ENCODE data around the gene GALNT10. TPM values are rescaled to one million over a fixed set of nuclear protein-coding genes. Genes with fewer than 3 reads are reported as not detected.
"Not testable (repeated sequence)": the region's sequence is repeated elsewhere in the genome, so short reads cannot be mapped to it uniquely, and the experiment has no call there.

Gene GALNT10
- total RNA-seq, 1 donor = 17.7 TPM

DNA sequence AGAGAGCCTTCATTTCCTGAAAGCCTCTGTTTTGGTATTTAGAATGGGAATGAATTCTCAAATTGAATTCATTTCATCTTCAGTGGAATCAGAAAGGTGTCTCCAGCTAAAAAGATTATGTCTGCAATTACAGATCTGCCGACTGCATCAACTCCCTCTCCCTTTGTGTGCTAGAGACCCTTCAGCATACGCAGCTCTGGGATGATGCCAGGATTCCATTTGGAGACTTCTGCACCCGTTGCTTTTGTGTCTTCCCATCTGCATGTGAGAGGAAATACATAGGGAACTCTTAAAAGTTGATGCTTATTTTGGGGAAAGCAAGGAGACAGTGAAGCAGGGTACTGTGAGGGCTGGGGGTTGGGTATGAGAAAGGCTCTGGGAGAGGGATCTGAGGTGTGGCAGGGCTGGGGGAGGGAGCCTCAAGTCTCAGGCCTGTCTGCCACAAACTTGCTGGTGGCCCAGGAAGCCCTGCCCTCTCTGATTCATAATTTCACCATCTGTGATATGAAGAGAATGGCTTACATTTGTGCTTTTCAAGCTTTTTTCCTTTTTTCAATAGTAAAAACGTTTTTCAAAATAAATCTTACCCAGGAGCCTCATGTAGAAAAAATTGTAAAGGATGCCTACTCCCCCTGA is 165.6 kb downstream of the GALNT10 start:
- Histone ChIP-seq H3K9me3 (ENCODE audit: low read depth, low read length) (no peaks in the 10 kb centered on the region), H3K4me3 (ENCODE audit: low read length) (no peak overlapping the region), H3K27me3 (ENCODE audit: insufficient read depth, low read length) (no peaks in the 10 kb centered on the region), H3K4me1 (ENCODE audit: insufficient read depth, low read length) (no peaks in the 10 kb centered on the region)

DNA sequence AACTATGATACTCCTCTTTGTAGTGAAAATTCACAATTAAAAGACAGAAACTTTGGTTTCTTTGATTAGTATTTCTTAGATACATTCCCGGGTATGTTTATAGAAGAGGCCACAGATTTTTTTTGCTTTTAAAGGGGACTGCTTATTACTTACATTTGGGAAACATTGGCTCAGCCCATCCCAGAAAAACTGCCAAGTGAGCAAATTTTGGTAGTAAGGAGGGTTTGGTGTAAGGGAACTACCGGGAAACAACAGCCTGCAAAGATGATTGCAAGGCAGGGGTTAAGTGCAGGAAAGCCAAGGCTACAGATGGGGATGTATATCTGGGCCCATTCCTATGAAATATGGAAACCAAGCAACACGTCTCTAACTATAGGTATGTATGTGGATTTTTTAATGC is 166.4 kb downstream of the GALNT10 start:
- H3K4me3 ChIP-seq (ENCODE audit: low read length) = no peak overlapping the region
- H3K4me1 ChIP-seq (ENCODE audit: insufficient read depth, low read length) = no peaks in the 10 kb centered on the region
- no peaks in the 10 kb centered on the region for H3K9me3 ChIP-seq (ENCODE audit: low read depth, low read length)
- H3K27me3 ChIP-seq (ENCODE audit: insufficient read depth, low read length) = no peaks in the 10 kb centered on the region

DNA sequence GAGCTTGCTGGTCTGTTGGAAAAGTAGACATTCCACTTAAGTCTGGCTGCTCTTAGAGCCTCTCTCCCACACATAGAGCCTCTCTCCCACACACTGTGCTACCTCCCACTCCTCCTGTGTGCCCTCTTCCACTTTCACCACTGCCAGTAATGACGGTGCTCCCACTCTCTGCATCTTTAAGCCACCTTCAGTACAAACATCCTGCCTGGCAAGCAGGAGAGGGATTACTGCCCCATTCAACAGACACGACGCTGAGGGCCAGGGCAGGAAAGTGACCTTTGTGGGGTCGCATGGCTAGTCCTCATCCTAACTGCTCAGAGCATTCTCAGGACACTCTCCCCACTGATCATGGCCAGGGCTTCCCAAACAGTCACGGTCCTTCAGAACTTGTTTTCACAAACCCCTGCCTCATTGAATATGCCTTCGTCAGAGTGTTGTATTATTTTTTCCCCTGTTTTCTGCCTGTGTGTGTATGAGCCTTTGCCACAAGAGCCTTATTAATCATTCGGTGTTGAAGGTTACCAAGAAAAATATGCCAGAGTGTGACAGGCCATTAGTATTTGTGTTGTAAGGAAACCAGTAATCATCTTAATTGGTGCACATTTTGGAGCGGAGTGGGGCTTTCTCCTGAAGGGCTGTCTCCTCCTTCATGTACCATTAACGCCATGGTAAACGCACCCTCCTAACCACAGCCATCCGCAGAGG is 168.1 kb downstream of the GALNT10 start:
- Histone ChIP-seq H3K27me3 (ENCODE audit: insufficient read depth, low read length) (no peaks in the 10 kb centered on the region), H3K4me3 (ENCODE audit: low read length) (no peak overlapping the region), H3K9me3 (ENCODE audit: low read depth, low read length) (no peaks in the 10 kb centered on the region), H3K4me1 (ENCODE audit: insufficient read depth, low read length) (no peaks in the 10 kb centered on the region)

DNA sequence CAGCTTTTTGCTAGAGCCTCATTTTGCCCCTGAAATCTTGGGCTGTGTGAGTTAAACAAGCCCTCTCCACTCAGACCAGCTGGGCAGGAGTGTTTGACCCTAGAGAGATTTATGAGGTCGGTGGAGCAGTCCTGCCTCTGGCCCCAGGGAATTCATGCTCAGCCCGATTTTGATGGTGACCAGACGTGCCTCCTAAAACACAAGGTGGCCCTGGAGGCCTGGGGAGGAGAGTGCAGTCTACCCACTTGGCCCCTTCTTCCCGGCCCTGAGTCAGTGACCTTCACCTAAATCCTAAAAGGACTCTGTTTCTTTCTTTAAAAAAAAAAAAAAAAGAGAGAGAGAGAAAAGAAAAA is 168.7 kb downstream of the GALNT10 start:
- H3K9me3 ChIP-seq (ENCODE audit: low read depth, low read length) = no peaks in the 10 kb centered on the region
- H3K4me3 ChIP-seq (ENCODE audit: low read length) = no peak overlapping the region
- no peaks in the 10 kb centered on the region for H3K4me1 ChIP-seq (ENCODE audit: insufficient read depth, low read length)
- no peaks in the 10 kb centered on the region for H3K27me3 ChIP-seq (ENCODE audit: insufficient read depth, low read length)

DNA sequence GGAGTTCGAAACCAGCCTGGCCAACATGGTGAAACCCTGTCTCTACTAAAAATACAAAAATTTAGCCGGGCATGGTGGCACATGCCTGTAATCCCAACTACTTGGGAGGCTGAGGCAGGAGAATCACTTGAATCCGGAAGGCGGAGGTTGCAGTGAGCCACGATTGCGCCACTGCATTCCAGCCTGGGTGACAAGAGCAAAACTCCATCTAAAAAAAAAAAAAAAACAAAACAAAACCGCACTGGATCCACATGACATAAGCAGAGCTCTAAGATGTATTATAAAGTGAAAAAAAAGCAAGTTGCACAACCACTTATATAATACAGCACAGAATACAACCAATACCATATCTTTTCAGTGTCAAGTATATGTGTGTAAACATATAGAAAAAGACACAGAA is 169.7 kb downstream of the GALNT10 start:
- H3K27me3 ChIP-seq (ENCODE audit: insufficient read depth, low read length); H3K4me1 ChIP-seq (ENCODE audit: insufficient read depth, low read length); H3K9me3 ChIP-seq (ENCODE audit: low read depth, low read length); H3K4me3 ChIP-seq (ENCODE audit: low read length): not testable (repeated sequence)

DNA sequence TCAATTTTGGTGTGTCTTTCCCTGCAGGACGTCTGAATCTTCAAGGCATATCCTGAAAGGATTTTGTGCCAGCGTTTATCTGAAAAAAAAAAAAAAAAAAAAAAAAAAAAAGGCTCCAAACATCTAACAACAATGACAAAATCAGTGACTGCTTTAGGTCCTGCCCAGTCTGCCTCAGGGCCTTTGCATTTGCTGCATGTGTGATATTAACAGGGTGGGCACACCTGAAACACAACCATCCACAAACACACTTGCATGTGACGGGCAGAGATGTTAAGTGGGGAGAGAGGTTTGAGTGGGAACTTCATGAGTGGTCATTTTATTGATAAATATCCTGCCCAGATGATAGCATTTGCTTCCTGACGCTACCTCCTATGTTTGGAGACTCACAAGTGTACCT is 172.9 kb downstream of the GALNT10 start:
- no peaks in the 10 kb centered on the region for H3K27me3 ChIP-seq (ENCODE audit: insufficient read depth, low read length)
- H3K9me3 ChIP-seq (ENCODE audit: low read depth, low read length) = no peaks in the 10 kb centered on the region
- no peak overlapping the region for H3K4me3 ChIP-seq (ENCODE audit: low read length)
- H3K4me1 ChIP-seq (ENCODE audit: insufficient read depth, low read length) = no peaks in the 10 kb centered on the region

DNA sequence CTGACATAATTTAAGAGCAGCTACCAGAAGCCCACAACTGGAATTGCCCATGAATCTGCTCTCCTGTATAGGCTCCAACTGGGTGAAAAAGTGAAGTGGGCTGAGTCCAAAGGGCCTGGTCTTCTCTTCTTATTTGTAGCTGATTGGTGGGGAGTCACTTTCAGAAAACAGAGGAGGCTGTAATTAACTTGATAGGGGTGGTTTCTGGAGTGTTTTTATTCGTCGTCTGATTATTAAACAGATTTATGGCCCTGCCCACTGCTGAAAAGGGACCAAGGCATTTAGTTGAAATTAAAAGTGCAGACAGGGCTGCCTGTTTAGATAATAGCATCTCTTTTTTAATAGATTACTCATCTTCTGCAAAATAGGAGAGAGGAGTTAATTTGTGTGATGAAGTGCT is 174.2 kb downstream of the GALNT10 start:
- Histone ChIP-seq H3K4me3 (ENCODE audit: low read length) (no peak overlapping the region), H3K4me1 (ENCODE audit: insufficient read depth, low read length) (no peaks in the 10 kb centered on the region), H3K9me3 (ENCODE audit: low read depth, low read length) (no peaks in the 10 kb centered on the region), H3K27me3 (ENCODE audit: insufficient read depth, low read length) (no peaks in the 10 kb centered on the region)

DNA sequence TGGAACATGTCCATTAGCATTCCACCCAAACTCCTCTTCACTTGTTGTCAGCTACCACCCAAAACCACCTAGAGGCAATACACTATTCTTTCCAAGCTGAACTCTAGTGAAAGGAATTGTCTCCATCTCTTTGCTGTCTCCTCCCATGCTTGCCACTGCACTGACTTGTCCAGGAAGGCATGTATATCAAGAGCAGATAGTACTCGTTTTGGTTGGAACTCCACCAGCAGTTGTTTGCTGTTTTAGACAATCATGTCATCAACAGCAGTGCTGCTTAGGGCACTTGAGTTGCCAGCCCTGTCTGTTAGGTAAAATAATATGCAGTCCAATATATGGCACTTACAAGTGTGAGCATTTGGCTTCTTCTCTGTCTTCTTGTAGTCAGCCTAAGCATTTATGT is 175.3 kb downstream of the GALNT10 start:
- Histone ChIP-seq H3K4me3 (ENCODE audit: low read length) (no peak overlapping the region), H3K4me1 (ENCODE audit: insufficient read depth, low read length) (no peaks in the 10 kb centered on the region), H3K27me3 (ENCODE audit: insufficient read depth, low read length) (no peaks in the 10 kb centered on the region), H3K9me3 (ENCODE audit: low read depth, low read length) (no peaks in the 10 kb centered on the region)

DNA sequence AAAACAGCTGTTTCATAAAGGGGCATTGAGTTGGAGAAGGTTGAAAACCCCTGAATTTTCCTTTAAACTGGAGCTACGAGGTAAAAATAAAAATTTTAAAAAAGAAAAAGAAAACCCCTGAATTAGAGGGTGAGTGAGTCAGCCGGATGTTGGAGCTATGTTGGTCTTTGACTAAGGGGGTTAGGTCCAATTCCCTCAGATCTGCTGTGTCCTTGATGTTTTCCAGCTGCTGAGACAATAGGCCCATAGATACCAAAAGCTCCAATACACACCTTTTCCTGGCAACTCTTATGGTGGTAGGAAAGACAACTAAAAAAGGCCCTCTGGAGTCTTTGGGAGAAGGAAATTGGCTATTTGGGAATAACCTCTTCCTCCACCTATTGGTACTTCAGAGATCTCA is 175.8 kb downstream of the GALNT10 start:
- Histone ChIP-seq H3K4me3 (ENCODE audit: low read length) (no peak overlapping the region), H3K27me3 (ENCODE audit: insufficient read depth, low read length) (no peaks in the 10 kb centered on the region), H3K4me1 (ENCODE audit: insufficient read depth, low read length) (no peaks in the 10 kb centered on the region), H3K9me3 (ENCODE audit: low read depth, low read length) (no peaks in the 10 kb centered on the region)

DNA sequence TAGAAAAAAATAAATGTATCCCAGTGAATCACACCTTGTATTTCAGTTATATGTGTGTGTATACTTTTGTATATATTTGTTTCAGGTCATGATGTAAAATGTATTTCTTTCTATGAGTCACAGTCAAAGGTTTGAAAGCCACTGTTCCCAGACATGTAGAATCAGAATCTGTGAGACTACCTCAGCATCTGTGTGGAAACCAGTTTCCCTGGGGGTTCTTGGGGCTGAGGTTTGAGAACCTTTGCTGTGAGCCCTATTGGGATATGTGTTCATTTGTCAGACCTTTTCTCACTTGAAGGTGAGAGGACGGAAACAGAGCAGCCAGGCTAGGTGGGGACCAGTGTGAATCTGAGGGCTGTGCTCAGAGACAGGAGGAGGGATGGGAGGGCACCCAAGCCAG is 176.6 kb downstream of the GALNT10 start:
- H3K27me3 ChIP-seq (ENCODE audit: insufficient read depth, low read length) = no peaks in the 10 kb centered on the region
- no peaks in the 10 kb centered on the region for H3K4me1 ChIP-seq (ENCODE audit: insufficient read depth, low read length)
- no peaks in the 10 kb centered on the region for H3K9me3 ChIP-seq (ENCODE audit: low read depth, low read length)
- no peak overlapping the region for H3K4me3 ChIP-seq (ENCODE audit: low read length)

DNA sequence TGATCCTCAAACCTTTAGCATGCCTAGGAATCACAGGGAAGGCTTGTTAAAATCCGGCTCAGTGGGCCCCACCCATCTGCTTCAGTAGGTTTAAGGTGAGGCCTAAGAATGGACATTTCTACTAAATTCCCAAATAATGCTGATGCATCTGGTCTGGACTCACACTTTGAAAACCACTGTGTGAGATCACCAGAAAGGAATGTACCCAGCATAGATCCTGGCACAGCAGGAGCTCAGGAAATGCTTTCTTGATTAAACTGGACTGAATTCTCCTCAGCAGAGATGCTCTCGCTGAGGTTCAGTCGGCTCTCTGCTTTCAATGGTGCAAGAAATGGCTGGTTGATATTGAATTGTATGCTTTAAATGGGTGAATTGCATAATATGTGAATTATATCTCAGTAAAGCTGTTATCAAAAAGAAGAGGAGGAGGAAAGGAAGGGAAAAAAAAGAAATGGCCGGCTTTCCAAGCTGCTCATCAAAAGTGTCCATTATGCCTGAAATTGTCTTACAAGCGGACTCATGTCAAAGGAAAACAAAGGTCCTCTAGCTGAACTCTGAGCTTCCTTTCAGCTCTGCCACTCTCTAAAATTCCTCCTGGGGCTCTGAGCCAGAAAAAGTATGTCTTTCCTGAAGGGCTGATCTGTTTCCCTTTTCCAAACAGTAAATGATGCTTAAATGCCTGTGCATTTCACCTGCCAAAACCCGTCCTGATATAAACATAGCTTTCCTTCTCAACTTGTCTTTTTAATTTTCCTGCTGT is 177.7 kb downstream of the GALNT10 start:
- no peaks in the 10 kb centered on the region for H3K4me1 ChIP-seq (ENCODE audit: insufficient read depth, low read length)
- H3K27me3 ChIP-seq (ENCODE audit: insufficient read depth, low read length) = no peaks in the 10 kb centered on the region
- no peak overlapping the region for H3K4me3 ChIP-seq (ENCODE audit: low read length)
- no peaks in the 10 kb centered on the region for H3K9me3 ChIP-seq (ENCODE audit: low read depth, low read length)

DNA sequence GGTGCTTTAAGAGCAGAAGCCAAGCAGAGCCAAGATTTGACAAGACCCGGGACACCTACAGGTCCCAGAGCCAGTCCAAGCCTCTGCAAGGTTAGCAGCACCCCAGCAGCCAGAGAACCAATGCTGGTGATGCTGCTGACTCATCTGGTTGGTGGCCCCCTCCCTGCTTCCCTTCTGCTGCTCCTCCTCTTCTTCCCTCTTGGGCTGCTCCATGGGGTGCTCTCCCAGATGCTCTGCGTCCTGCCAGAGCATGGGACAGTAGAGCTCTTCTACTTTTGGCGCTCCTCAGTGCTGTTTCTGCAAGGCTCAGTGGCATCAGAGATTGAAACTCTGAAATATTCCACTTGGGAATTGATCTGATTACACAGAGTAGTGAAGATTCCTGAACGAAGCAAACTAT is 179.1 kb downstream of the GALNT10 start:
- Histone ChIP-seq H3K4me1 (ENCODE audit: insufficient read depth, low read length) (no peaks in the 10 kb centered on the region), H3K27me3 (ENCODE audit: insufficient read depth, low read length) (no peaks in the 10 kb centered on the region), H3K4me3 (ENCODE audit: low read length) (no peak overlapping the region), H3K9me3 (ENCODE audit: low read depth, low read length) (no peaks in the 10 kb centered on the region)

DNA sequence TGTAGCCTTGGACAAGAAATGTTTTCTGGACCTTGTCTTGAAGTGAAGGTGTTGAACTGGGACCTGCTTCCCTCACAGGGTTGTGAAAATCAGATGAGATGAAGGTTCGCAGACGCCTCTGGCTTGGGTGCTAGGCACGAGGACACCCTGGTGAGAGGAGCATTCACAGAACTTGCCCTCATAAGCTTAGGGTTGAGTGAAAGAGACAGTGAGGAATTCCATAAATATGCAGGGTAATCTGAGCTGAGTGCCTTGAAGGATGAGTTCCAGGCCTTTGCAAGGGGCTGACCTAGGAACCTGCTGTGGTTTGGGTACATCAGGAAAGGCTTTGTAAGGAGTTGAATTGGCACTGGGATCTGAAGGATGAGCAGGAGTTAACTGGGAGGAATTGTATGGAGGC is 179.6 kb downstream of the GALNT10 start:
- no peaks in the 10 kb centered on the region for H3K27me3 ChIP-seq (ENCODE audit: insufficient read depth, low read length)
- no peaks in the 10 kb centered on the region for H3K4me1 ChIP-seq (ENCODE audit: insufficient read depth, low read length)
- no peaks in the 10 kb centered on the region for H3K9me3 ChIP-seq (ENCODE audit: low read depth, low read length)
- H3K4me3 ChIP-seq (ENCODE audit: low read length) = no peak overlapping the region

DNA sequence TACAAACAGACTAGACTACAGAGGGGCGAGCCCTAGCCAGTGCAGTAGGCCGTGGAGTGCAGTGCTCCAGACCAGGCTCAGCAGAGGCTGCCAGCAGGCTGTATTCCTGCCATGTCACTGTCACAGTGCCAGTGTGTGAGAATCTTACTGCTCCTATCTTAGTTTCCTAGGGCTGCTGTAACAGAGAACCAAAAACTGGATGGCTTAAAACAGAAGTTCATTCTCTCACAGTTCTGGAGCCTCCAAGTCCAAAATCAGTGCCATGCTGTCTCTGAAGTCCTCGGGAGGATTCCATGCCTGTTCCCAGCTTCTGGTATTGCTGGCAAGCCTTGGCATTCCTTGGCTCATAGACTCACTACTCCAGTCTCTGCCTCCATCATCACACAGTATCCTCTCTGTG is 180.3 kb downstream of the GALNT10 start:
- H3K9me3 ChIP-seq (ENCODE audit: low read depth, low read length) = no peaks in the 10 kb centered on the region

DNA sequence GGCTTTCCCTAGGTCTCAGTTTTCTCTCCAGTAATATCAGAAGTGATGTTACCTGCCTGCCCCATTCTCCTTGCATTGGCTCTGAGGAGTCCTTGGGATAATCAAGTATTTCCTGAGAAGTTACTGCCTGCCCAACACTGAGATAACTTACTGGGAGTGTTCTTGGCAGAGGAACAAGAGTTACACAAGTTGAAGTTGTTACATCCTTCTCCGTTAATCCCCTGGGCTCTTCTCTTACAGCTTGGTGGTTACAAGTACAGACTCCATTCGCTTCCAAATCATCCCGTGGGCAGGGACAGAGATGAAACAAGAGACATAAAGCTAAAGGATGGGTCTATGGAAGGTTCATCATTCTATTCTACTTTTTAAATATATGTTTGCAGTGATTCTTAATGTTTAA is 181.2 kb downstream of the GALNT10 start:
- Histone ChIP-seq H3K27me3 (ENCODE audit: insufficient read depth, low read length) (no peaks in the 10 kb centered on the region), H3K4me3 (ENCODE audit: low read length) (no peak overlapping the region), H3K4me1 (ENCODE audit: insufficient read depth, low read length) (no peaks in the 10 kb centered on the region), H3K9me3 (ENCODE audit: low read depth, low read length) (no peaks in the 10 kb centered on the region)

More for the DNA sequence above, 180.3 kb downstream of the GALNT10 start:
- Histone ChIP-seq H3K27me3 (ENCODE audit: insufficient read depth, low read length) (no peaks in the 10 kb centered on the region), H3K4me1 (ENCODE audit: insufficient read depth, low read length) (no peaks in the 10 kb centered on the region), H3K4me3 (ENCODE audit: low read length) (no peak overlapping the region)

DNA sequence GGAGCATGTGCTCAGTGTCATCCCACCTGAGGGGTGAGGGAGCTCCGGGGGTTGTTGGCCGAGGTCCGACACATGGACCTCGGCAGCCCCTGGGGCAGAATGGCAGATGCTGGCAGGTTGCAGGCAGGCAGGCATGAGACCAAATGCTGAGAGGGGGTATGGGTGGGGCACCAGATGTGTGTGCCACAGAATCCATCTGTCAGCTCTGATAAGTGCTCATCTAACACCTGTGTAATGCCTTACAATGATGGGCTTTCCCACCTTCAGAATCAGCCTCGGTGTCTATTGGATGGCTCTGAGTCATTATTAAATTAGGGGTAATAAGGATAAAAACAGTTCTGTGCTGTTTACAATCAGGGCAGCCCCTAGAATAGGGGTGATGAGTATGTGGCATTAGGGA is 182.1 kb downstream of the GALNT10 start:
- H3K4me1 ChIP-seq (ENCODE audit: insufficient read depth, low read length) = no peaks in the 10 kb centered on the region
- H3K27me3 ChIP-seq (ENCODE audit: insufficient read depth, low read length) = no peaks in the 10 kb centered on the region
- H3K4me3 ChIP-seq (ENCODE audit: low read length) = no peak overlapping the region
- no peaks in the 10 kb centered on the region for H3K9me3 ChIP-seq (ENCODE audit: low read depth, low read length)

Measured in mononuclear cell (primary cell).